CD4-positive, alpha-beta T cell treated with Interleukin-12 subunit alpha and Interleukin-12 subunit beta, for 1 hour (primary cell): Measurements from ENCODE around the gene DENND5A.
"Not testable (repeated sequence)": the region's sequence is repeated elsewhere in the genome, so short reads cannot be mapped to it uniquely, and the experiment has no call there.

ENCODE experiments used
- DNase-seq: peaks from one replicate; pipeline ENCODE4 v3.0.0-alpha.2; 2020

Gene DENND5A

DNA sequence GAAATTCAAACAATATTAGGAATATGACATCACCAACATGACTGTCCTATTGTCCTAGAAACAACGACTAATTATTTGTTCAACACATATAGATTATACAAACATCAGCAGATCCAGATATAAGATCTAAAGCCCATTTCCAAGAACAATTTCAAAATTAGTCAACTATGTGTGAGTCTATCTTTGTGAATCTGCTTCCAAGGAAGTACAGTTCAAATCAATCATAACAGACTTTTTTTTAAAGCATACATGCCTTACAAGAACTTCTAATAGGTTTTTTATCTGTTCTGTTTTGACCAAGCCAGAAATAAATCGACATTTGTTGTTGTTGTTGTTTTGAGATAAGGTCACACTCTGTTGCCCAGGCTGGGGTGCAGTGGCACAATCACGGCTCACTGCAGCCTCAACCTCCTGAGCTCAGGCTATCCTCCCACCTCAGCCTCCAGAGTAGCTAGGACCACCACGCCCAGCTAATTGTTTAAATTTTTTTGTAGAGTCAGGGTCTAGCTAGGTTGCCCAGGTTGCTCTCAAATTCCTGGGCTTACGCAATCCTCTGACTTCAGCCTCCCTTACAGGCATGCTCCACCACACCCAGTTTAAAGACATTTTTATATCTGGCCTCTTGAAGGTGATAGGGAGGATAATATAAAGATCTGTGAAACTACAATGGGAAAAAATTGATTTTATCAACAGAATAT lies 54.8 kb downstream of the DENND5A start:
- DNase-seq = no peak

DNA sequence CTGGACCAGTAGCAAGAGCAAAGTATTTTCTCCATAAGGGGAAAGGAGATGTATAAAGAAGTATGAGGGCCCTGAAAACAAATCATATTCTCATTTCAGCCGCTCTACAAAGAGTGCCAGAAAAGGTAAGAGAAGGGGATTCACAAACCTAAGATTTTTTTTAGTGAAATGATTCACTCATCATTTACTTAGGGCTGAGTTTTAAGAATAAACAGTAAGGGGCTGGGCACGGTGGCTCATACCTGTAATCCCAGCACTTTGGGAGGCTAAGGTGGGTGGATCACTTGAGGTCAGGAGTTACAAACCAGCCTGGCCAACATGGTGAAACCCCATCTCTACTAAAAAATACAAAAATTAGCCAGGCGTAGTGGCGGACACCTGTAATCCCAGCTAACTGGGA lies 55.5 kb downstream of the DENND5A start:
- not testable (repeated sequence) for DNase-seq

DNA sequence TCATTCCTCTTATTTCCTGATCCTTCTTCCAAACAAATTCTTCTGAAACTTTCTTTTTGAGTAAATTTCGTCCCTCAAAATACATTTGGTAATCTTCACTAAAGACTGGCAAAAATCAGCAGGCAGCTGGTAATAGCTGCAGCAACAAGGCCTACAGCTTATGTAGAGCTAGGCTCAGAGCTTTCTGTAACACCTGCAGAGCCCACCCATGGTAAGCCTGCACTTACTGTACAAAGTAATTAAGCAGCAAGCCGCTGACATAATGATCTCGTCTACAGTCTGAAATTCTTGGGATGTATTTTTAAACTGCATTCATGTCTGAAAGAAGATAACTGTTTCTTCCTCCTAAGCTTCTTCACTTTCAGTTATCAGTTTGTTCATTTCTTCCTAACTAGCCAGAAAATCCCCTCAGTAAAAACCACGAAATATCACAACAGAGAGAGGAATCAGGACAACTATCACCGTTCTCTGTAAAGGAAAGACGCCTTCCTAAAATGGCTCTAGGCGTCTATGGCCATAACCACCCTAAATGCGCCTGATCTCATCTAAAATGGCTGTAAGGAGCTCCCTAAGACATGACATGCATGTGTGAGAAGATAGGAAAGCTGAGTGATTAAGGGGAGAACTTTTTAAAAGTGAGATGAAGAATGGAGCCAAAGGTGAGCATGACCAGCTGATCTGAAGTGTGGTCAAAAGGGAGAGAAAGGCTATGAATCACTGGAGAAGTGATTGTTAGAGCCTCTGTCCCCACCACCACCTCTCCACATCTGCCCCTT lies 56.2 kb downstream of the DENND5A start:
- no peak for DNase-seq

DNA sequence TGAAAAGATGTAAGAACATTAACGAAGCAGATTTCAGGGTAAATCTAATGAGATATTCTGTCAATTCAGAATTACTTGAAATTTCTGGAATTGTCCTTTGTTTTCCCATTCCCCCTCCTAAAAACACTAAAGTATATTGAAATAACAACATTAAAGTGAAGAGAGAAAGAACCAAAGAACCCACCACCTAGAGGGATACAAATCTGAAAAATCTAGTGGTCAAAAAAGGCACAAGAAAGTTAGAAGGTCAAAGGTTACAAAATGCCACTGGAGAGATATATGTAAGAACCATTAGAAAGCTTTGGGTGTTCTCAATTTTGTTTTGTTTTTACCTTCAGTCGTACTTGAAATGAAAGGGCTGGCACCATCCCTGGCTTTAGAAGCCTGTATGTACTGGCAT lies 57.9 kb downstream of the DENND5A start:
- no peak for DNase-seq

DNA sequence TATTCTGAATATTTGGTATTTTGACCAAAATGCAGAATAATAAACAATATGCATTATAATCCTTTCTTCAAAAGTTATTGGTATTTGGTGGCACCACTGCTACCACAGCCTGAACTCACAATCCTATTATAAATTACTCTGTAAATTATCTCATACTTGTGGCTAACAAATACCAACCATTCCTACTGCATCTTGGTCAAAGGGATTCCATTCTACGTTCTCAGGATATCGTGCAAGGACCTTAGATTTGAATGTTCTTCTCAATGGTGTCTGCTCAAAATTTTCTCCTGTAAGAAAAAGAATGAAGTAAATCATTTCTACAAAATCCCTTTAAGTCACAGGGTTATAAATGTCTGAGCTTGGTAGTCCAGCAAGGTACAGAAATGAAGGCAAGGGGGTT lies 58.7 kb downstream of the DENND5A start:
- no peak for DNase-seq

DNA sequence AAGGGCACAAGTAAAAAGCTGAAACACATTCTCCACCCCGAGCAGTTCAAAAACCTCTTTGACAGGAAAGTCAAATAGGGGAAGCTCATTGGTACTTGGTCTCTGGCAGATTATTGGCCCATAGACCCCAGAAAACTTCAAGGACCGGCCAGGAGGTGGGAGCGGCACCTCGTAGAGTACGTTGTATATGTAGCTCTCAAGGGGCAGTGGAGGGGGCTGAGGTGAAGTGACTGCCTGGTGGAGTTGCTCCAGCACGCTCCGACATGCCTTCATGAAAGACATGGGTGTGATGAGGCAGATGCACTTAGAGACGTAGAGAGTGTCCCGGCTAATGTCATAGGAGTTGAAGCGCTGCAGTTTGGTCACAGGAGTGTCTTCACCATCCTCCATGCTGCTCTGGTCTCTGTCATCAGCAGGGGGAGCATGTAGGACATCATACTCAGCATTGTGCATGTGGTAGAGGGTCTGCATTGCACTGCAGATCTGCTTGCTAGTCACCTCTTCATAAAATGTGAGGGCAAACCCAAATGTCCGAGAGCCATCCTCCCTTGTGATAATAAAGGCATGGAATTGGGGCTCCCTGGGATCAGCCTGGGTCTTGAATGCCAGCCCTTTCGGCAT lies 61.3 kb downstream of the DENND5A start:
- peak; percentile 5 for DNase-seq

DNA sequence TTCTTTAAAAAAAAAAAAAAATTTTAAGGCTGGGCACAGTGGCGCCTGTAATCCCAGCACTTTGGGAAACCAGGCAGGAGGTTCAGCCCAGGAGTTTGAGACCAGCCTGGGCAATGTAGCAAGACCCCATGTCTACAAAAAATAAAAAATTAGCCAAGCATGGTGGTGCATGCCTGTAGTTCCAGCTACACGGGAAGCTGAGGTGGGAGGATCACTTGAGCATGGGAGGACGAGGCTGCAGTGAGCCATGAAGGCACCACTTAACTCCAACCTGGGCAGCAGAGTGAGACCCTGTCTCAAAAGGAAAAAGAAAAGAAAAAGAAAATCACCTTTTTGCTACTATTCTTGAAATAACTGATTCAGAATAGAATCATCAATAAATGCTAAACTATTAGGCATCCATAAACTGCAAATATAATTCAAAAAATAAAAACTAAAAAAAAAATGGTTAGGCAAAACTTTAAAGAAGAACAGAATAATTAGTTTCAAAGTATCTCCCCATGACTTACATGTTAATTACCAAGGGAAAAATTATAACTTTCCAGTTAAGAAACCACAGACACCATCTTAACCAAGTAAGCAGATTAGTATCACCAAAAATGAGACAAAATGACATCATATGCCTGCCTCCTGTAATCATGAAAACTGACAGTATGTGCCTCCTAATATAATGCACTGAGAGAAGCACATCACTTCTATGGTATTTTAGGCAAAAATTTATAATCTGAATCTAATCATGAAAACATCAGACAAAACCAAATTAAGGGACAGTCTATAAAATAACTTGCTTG lies 63.6 kb downstream of the DENND5A start:
- DNase-seq = no peak

DNA sequence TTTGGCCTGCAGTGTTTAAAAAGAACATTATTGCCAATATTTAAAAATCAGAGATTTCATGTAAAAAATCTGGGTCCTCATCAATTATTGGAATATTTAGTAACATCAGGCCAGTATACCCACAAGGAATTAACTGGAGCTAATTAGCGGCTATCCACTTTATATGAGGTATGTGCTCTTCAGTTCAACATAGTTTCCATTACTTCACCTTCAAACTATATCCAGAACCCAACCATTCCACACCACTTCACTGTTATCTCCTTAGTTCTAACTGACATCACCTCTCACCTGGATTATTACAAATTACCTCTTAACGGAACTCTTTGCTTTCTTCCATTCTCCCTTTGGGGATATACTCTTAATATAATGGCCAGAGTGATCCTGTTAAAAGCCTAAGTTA lies 64.7 kb downstream of the DENND5A start:
- no peak for DNase-seq

DNA sequence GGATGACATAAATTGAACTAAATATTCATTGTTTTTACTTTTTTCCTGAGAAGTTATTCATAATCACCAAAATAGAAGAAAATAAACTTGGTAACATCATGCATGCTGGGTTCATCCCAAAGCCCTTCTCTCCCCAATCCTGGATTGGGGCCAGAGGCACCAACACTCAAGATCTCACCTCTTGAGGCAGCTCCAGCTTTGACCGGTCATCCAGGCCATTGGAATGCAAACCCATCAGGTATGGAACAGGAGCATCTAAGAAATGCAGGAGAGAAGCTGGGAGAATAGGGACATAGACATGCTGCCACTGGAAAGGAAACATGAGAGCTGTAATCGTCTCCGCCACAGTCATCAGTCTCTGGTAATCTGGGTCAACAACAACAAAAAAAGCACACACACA lies 71.8 kb downstream of the DENND5A start:
- no peak for DNase-seq

DNA sequence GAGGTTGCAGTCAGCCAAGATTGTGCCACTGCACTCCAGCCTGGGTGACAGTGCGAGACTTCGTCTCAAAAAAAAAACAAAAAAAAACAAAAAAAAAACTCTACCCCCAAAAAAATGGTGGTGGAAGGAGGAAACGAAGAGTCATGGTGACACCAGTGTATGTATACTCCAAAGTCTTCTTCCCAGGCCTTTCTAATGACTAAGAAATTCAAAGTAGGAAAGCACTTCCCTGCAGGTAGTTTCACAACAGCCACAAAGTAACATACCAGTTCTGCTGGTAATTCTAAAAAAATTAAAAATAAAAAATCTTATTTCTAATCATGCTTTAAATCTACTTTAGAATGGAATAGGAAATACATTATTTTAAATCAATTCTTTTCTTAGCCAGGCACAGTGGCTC lies 72.6 kb downstream of the DENND5A start:
- no peak for DNase-seq

DNA sequence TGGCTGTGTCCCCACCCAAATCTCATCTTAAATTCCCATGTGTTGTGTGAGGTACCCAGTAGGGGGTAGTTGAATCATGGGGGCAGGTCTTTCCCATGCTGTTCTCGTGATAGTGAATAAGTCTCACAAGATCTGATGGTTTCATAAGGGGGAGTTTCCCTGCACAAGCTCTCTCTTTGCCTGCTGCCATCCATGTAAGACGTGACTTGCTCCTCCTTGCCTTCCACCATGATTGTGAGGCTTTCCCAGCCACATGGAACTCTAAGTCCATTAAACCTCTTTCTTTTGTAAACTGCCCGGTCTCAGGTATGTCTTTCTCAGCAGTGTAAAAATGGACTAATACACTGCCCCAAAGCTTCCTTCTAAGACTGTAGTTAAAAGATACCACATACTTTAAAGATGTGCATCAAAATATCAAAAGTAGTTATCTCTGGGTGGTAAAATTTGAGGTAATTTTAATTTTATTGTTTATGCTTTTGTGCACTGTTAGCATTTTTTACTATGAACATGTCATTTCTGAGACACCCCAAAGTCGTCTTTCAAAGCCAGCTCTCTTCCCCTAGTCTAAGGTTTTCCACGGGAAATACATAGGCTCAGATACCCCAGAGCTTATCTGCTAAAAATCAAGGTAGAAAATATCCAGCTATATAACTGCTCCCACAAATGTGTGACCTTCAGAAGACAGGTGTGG lies 74.7 kb downstream of the DENND5A start:
- not testable (repeated sequence) for DNase-seq

DNA sequence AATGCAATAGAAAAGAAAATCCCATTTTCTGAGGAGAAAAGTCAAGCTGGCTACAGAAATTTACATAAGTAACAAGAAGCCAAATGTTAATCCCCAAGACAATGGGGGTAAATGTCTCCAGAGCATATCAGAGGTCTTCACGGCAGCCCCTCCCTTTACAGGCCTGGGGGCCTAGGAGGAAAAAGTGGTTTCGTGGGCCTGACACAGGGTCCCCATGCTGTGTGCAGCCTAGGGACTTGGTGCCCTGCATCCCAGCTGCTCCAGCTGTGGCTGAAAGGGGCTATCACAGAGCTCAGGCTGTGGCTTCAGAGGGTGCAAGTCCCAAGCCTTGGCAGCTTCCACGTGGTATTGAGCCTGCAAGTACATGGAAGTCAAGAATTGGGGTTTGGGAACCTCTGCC lies 76.3 kb downstream of the DENND5A start:
- not testable (repeated sequence) for DNase-seq

DNA sequence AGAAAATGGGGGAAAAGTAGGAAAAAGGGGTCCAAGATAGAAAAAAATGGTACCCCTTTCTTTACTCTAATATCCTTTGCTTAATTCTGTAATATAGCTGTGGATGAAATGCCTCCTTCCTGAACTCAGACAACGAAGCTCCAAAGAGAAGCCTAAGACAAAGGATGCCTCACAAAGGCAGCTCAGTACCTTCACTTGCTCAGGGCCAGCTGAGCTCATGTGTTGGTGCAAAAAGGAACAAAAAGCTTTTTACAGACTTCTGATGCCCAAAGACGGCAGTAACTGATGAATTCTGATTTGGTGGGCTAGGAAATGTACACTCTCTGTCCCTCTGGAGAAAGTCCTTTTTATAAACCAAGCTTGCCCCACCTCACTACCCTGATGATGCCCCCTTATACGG lies 77.5 kb downstream of the DENND5A start:
- DNase-seq = no peak

DNA sequence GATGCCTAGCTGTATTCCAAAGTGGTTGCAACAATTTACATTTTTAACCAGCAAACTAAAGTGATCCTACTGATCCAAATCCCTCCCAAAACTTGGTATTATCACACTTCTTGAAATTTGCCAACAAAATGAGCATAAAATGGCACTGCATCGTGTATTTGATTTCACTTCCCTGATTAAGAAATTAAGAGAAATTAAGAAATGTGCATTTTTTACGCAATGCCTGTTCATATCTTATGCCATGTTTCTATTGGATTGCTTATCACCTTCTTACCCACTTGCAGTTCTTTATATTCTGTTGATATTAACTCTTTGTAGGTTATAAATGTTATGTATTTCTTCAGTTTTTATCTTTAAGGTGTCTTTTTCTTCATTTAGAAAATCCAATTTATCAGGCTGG lies 80.6 kb downstream of the DENND5A start:
- DNase-seq = no peak

DNA sequence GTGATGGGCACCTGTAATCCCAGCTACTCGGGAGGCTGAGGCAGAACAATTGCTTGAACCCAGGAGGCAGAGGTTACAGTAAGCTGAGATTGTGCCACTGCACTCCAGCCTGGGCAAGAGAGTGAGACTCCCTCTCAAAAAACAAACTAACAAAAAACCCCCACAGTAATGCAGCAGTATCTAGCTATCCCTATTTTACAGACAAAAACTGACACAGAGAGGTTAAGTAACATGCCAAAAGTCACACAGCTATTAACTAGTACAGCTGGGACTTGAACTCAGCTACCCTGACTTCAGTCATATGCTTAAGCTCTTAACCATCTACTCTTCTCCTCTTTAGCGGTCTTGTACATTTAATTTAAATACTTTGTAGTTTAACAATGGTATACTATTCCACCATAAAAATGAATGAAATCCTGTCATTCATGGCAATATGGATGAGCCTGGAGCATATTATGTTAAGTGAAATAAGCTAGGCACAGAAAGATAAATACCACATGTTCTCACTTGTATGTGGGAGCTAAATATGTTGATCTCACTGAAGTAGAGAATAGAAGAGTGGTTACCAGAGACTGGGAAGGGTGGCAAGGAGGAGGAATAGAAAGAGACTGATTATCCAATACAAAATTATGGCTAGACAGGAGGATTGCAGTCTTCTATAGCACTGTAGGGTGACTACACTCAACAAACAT lies 82.8 kb downstream of the DENND5A start:
- DNase-seq = no peak

DNA sequence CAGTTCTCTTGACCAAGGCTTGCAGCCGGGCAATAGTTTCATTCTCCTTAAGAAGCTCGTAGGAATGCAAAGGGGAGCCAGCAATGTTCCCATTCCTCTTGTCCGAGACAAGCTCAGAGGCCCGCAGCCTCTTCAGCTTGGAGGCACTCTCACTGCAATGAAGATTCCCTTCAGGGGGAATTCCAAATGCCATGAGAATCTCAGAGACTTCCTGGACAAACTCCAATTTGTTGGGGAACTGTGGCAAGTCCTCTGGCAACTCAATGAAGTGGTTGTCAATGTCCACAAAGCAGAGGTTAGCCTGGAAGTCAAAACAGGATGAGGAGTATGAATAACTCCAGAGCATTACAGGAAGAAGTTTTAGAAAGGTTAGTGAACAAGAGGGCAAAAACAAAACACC lies 84.4 kb downstream of the DENND5A start:
- DNase-seq = no peak

DNA sequence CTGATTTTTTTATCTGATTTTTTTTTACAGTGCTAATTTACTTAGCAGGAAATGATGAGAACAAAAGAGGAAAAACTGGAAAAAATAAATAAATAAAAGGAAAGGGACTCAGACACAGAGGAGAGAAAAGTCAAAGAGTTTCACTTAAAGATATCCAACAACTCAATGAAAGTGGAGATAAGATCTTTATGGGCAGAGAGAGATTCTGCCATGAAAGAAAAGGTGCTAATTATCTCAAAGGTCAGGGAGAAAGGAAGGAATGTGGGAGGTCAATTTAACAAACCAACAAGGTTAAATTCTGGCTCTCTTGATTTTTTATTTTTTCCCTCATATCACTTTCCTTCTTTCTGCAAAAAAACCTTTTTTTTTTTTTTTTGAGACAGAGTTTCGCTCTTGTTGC lies 86.0 kb downstream of the DENND5A start:
- no peak for DNase-seq

DNA sequence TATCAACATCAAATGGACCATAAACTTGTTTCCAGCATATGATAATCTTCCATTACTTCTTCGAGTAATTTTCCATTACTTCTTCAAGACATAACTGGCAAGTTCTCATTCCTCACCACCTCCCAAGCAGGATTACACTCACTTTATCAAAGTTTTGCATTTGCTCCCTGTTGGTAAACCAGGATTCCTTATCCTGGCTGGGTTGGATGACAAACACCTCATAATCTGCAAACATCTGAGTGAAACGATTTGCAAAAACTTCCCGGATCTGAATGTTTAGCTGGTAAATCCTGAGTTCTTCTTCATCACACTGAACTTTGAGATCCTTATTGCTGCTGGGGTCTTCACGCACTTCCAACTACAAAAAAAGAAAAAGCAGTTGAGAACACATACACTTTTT lies 86.4 kb downstream of the DENND5A start:
- no peak for DNase-seq

DNA sequence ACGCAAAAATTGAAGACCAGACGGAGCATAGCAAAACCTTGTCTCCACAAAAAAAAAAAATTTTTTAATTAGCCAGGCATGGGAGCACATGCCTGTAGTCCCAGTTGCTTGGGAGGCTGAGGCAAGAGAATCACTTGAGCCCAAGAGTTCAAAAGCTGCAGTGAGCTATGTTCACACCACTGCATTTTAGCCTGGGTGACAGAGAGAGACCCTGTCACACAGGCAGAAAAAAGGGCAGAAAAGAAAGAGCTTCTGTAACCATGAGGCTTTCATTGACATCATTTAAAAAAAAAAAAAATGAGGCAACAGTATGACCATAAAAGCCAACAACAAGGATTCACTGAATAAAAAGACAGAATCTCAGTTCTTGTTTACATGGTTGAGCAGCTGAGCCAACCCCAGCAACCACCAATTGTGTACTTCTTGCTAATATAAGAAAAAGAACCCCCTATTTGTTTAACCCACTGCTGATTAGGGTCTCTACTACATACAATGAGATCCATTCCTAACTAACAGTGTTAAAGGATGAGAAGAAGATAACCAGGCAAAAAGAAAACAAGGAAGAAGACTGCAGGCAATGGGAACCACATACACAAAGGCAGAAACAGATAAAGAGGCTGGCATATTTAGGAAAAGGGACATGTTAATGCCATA lies 87.6 kb downstream of the DENND5A start:
- DNase-seq = no peak

DNA sequence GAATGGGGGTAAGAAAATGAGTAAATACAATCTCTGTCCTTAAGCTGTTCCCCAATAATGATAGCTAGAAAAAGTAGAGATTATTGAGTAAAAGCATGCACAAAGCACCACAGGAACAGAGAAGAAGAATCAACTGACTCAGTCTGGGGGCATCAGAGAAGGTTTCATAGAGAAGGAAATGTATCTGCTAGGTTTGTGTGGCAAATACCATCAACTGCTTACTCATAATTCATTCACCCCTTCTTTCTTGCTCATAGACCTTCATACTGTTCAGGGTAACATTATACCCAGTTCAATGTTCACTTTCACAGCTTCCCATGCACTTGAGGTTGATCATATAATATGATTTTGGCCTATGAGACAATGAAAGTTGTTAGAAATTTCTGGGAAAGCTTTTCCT lies 88.6 kb downstream of the DENND5A start:
- DNase-seq = no peak

DNA sequence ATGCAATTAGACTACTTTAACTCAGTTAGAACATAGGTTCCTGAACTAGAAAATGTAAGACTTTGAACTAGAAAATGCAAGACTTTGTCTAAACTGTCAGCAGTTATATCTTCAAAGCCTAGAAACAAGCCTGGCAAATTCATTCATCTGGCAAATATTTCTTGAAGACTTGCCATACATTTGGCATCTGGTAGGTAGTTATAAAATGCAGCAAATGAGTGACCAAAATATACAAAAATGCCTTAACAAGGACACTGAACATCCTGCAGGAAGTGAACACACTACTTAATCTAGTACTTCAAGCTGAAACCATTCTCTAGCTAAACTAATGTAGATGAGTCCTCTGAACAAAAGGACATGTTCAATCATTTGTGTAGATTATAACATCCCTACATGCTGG lies 89.0 kb downstream of the DENND5A start:
- no peak for DNase-seq

DNA sequence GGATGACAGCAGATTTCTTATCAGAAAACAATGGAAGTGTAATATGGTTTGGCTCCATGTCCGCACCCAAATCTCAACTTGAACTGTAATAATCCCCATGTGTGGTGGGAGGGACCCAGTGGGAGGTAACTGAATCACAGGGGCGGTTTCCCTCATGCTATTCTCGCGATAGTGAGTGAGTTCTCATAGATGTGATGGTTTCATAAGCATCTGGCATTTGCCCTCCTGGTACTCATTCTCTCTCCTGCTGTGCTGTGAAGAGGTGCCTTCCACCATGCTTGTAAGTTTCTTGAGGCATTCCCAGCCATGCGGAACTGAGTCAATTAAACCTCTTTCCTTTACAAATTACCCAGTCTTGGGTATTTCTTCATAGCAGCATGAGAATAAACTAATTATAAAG lies 92.8 kb downstream of the DENND5A start:
- DNase-seq = no peak
